Upper lobe of left lung (tissue), 6 donors: ENCODE results near the gene KIFBP. TPM values are rescaled to one million over a fixed set of nuclear protein-coding genes. Genes with fewer than 3 reads are reported as not detected.

Experiments used
- ATAC-seq, 2 donors: fragments of 200-7000 bp; cut with Tn5 transposase; one replicate each; pipeline ENCODE4 v1.9.1; 2022; ENCODE audit warnings: mild to moderate bottlenecking in 2 of 2, moderate library complexity in 2 of 2; ENCODE audit not compliant: low FRiP score in 2 of 2
- DNase-seq, 2 donors: peaks; one replicate each; pipeline ENCODE4 v3.0.0-alpha.2; 2019 to 2020
- H3K27ac ChIP-seq, 4 donors: fragments of 200-600 bp; sonication (generic); one replicate each; pipeline ENCODE4 v1.5.1; 2016 to 2019
- H3K27me3 ChIP-seq, 4 donors: fragments of 200-600 bp; sonication (generic); one replicate each; pipeline ENCODE4 v1.5.1; 2017 to 2019
- H3K36me3 ChIP-seq, 4 donors: fragments of 200-600 bp; sonication (generic); one replicate each; pipeline ENCODE4 v1.5.1; 2016 to 2019
- H3K4me1 ChIP-seq, 4 donors: fragments of 200-600 bp; sonication (generic); one replicate each; pipeline ENCODE4 v1.5.1; 2018 to 2019
- H3K4me3 ChIP-seq, 4 donors: fragments of 200-600 bp; sonication (generic); one replicate each; pipeline ENCODE4 v1.5.1; 2017 to 2019; ENCODE audit warnings: mild to moderate bottlenecking in 2 of 4, moderate library complexity in 1 of 4
- H3K9me3 ChIP-seq, 4 donors: fragments of 200-600 bp; sonication (generic); one replicate each; pipeline ENCODE4 v1.5.1; 2018 to 2019
- CTCF ChIP-seq, 6 experiments: fragments of 450-650 bp in 4 of 6; fragments of 200-600 bp in 2 of 6; sonication (generic) in 2 of 6; IDR thresholded peaks; one replicate each; pipeline ENCODE4 v1.5.1; 2016 to 2019; ENCODE audit warnings: antibody characterized with exemption in 6 of 6
- EP300 ChIP-seq, 4 donors: sonication (generic); formaldehyde crosslinking; IDR thresholded peaks; one replicate each; pipeline ENCODE4 v1.5.1; 2017; ENCODE audit warnings: antibody characterized with exemption in 4 of 4, control low read depth in 2 of 4
- POLR2A ChIP-seq, 4 donors: fragments of 450-650 bp; IDR thresholded peaks; one replicate each; pipeline ENCODE4 v1.5.1; 2016 to 2017; ENCODE audit warnings: antibody characterized with exemption in 4 of 4, mild to moderate bottlenecking in 2 of 4
- POLR2AphosphoS5 ChIP-seq, 2 donors: sonication (generic); formaldehyde crosslinking; IDR thresholded peaks; one replicate each; pipeline ENCODE4 v1.5.1; 2017; ENCODE audit warnings: antibody characterized with exemption in 2 of 2
- WGBS, 2 donors: methylation state at CpG; one replicate each; pipeline ENCODE4 v1.1.5; 2017 to 2018; 5-methylcytosine and 5-hydroxymethylcytosine counted together
- total RNA-seq, 6 donors: library from RNA; depleted of rRNA in 4 of 6; stranded (reverse); fragments of >200 nt in 4 of 6; gene quantifications; one replicate each; pipeline versions ENCODE4 v1.1.0 to v1.2.1, GENCODE V29; 2016 to 2021
- donor health status: DM: no; HTN: no; CAD: no; lungs with moderate emphysema.
- donor health status: DM: no; HTN: yes; CAD: no; lungs with severe emphysema.

Gene KIFBP
- total RNA-seq, 6 donors from 2014 or later = 18.9 to 27.6 (median 21.4) TPM

- Histone ChIP-seq H3K36me3 (no peaks in the 10 kb centered on the region), H3K27ac (peak overlapping the region; percentile 87 to 95 (median 92)), H3K4me1 (peaks cover 50 to 68% (median 61%) of the 10 kb centered on the region in 4 donors), H3K4me3 (no peak overlapping the region), H3K9me3 (no peaks in the 10 kb centered on the region), H3K27me3 (no peaks in the 10 kb centered on the region)
- DNase-seq (no peak), ATAC-seq (no peak)
- no peak for TF ChIP-seq EP300 (IDR thresholded peaks at IDR 0.05)
- 92 to 93% methylated on average over 8 of the region's 8 CpGs for WGBS, 2 donors
These were observed 71.7 kb downstream of the KIFBP start for GRCh38 chr10:69060127-69060798.

- peak; percentile 86 for ATAC-seq
- Histone ChIP-seq H3K36me3 (no peaks in the 10 kb centered on the region), H3K9me3 (no peaks in the 10 kb centered on the region), H3K27ac (peak overlapping the region; percentile 87 to 95 (median 92)), H3K27me3 (no peaks in the 10 kb centered on the region), H3K4me1 (peaks cover 46 to 61% (median 57%) of the 10 kb centered on the region in 4 donors), H3K4me3 (peak overlapping the region in 3 of 4 donors; percentile 29 to 39 (median 39))
- 10 to 12% methylated on average over 17 to 20 of the region's 20 CpGs for WGBS, 2 donors
- TF ChIP-seq POLR2AphosphoS5 (IDR thresholded peaks at IDR 0.05) = peak; percentile 88 to 99
- peak in 3 of 4 donors; percentile 19 to 74 (median 22) for TF ChIP-seq POLR2A (IDR thresholded peaks at IDR 0.05)
- TF ChIP-seq CTCF (IDR thresholded peaks at IDR 0.05) = no peak
- peak; percentile 92 to 98 (median 96) for TF ChIP-seq EP300 (IDR thresholded peaks at IDR 0.05)
- peak in 1 of 2 donors; percentile 71 for DNase-seq
These were observed 72.9 kb downstream of the KIFBP start for GRCh38 chr10:69061305-69062161.

GRCh38 chr10:69062901-69063300 lies 74.3 kb downstream of the KIFBP start:
- TF ChIP-seq CTCF (IDR thresholded peaks at IDR 0.05) = no peak
- no peak for TF ChIP-seq POLR2A (IDR thresholded peaks at IDR 0.05)
- TF ChIP-seq EP300 (IDR thresholded peaks at IDR 0.05) = no peak
- TF ChIP-seq POLR2AphosphoS5 (IDR thresholded peaks at IDR 0.05) = no peak
- DNase-seq = no peak
- peaks cover 39 to 48% (median 44%) of the 10 kb centered on the region in 4 donors for H3K4me1 ChIP-seq
- H3K27ac ChIP-seq = peak overlapping the region; percentile 87 to 95 (median 92)
- H3K36me3 ChIP-seq = no peaks in the 10 kb centered on the region
- 80 to 87% methylated on average over 5 of the region's 5 CpGs for WGBS, 2 donors
- ATAC-seq = no peak
- H3K27me3 ChIP-seq = no peaks in the 10 kb centered on the region
- H3K9me3 ChIP-seq = no peaks in the 10 kb centered on the region
- no peak overlapping the region for H3K4me3 ChIP-seq

- no peak for TF ChIP-seq CTCF (IDR thresholded peaks at IDR 0.05)
- no peaks in the 10 kb centered on the region for H3K36me3 ChIP-seq
- no peak overlapping the region for H3K4me3 ChIP-seq
- no peaks in the 10 kb centered on the region for H3K9me3 ChIP-seq
- DNase-seq = no peak
- H3K4me1 ChIP-seq = peaks cover 33 to 40% (median 38%) of the 10 kb centered on the region in 4 donors
- no peak for ATAC-seq
- 68 to 83% methylated on average over 3 to 6 of the region's 6 CpGs for WGBS, 2 donors
- H3K27me3 ChIP-seq = no peaks in the 10 kb centered on the region
- H3K27ac ChIP-seq = peak overlapping the region; percentile 41 to 78 (median 60)
These were observed 76.2 kb downstream of the KIFBP start for GRCh38 chr10:69064762-69065328.
